GM18873 (cell line): ENCODE results near the gene UIMC1.

Experiments
- ATAC-seq: cut with Tn5 transposase; IDR thresholded peaks from one replicate; pipeline ENCODE4 v1.9.1; 2021; ENCODE audit warnings: mild to moderate bottlenecking, moderate library complexity, moderate number of reproducible peaks; ENCODE audit not compliant: unreplicated experiment, low FRiP score

Gene UIMC1

DNA sequence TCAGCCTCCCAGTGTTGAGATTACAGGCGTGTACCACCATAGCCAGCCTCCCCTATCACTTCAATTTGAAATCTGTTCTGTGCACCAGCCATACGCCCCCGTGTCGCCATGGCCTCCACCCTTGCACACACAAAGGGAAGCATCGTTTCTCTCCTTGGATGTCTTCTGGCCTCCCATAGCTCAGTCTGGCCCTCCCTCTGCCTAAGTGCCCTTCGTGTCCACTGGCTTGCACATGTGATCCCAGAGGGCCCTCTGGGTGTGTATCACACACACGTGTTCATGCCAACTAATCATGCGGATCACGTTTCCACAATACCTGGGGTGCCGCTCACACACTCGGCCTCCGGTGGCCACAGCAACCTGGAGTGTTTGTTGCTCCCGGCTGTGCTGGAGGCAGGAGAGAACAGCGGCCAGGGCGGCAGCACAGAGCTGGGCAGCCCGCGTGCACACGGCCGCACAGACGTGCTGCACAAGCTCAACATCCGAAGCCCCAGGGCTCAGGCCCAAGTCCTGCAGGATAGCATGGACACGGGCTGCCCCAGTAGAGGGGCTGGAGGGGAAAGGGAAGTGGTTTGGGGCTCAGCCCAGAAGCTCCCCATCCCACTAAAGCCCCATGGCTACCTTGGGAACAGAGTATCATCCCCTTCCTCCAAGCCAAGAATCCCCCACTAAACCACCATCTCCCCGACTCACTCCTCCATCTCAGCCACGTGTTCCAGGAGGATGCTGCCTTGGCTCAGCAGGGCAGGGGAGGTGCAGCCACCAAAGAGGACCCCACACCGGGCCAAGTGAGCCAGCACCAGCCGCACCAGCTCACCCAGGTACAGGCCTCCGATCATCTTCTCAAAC, 118.3 kb downstream of the UIMC1 start:
- no peak for ATAC-seq

DNA sequence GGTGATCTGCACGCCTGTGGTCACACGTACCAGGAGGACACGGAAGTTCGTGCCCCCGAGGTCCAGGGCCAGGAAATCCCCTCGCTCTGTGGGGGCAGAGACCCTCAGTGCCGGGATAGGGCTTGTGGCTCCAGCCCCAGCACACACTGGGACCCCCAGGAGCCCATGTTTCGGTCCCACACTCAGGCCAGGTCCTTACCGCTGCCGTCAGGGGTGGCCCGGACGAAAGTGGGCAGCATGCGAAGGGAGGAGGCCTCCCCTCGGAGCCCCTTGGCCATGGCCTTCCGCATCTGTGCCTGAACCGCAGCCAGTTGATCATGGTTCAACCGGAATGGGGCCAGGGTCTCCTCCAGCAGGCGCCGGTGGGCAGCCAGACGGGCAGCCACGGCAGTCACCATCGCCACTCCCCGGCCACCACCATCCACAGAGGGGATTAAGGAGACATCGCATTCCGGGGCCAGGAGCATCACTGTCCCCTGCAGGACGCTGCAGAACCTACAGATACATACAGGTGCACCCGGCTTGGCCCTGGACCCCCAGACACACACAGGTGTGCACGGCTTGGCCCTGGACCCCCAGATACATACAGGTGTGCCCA, 119.2 kb downstream of the UIMC1 start:
- ATAC-seq, result no peak

DNA sequence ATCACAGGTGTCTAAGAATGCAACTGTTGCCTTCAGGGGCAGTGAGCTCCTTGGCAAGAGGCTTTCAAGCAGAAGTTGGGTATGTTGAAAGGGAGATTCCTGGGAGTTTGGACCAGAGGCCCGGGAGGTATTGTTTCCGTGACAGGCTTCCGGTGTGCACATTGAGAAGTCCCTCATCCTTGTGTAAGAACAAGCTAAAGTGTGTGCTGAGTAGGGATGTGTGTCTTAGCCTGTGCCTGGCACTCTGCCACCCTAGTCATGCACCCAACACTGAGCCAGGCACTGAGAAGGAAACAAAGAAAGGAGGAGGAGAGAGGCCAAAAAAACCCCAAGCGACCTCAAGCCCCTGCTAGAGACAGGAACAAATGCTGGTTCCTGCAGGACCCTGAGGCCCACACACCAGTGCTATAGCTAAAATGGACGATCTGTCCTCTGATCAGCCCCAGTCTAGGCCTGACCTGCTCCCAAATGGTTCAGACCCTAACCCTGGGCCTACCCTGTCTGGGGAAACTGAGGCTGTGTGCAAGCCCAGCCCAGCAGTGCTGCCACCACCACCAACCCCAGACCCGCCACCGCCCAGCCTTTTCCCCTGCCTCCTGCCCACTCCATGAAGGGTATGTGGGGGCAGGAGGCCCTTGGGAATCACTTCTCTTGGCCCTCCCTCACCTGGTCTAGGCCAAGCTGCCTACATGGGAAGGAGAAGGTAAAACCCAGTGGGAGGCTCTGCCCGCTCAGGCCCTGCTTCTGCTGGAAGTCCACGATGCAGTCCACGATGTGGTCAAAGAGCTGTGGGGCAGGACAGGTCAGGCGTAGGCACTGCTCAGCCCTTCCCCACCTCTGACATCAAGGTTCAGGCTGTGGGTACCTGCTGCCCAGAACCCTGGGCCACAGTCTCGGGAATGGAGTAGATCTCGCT, 120.0 kb downstream of the UIMC1 start:
- no peak for ATAC-seq

DNA sequence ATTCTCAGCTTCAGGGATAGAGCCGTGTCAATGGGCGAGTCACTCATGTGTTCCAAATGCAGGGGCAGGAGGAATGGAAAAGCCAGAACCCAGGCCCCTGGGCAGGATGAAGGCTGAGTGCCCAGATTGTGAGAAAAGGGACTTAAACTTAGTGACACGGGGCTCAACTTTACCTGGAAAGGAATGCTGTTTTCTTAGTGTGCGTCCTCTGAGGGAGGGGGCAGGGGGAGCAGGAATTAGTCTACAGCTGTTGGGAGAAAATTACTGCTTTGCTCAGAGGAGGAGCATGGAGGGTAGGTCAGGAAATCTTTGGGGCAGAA, 122.0 kb downstream of the UIMC1 start:
- ATAC-seq, result no peak

DNA sequence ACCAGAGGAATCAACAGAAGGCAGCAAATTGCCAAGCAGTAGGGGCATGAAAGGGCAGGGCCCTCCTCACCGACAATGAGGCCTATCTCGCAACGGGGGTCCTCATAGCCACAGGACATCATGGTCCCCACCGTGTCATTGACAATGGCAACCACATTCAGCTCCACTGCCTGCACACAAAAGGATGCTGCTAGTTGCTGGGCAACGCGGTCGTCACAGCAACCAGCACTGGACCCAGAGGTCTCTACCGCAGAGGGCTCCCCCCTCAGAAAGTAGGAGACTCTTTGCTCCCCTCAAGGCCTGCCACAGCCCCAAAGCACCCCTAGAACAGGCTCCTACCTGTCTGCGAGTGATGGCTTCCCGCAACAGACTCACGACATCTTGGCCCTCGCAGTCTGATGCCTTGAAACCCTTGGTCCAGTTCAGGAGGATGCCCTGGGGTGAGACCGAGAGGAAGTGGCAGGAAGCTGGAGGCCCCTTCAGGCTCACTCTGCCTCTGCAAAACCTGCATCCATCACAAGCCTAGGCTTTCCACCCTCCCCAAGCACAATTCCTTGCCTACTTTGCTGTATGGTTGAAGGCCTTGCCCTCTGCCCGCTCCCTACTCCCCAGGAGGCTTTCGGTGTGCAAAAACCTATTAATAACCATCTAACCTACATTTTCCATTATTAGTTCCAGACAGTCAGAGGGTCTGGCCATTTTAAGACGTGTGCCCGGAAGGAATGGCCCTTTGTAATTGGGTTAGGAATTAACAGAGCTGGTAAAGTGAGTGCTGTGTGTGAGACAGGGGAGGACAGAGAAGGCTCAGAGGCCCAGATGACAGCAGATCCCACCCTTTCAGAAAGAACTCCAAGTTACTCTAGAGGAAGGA, 122.6 kb downstream of the UIMC1 start:
- ATAC-seq, result no peak

DNA sequence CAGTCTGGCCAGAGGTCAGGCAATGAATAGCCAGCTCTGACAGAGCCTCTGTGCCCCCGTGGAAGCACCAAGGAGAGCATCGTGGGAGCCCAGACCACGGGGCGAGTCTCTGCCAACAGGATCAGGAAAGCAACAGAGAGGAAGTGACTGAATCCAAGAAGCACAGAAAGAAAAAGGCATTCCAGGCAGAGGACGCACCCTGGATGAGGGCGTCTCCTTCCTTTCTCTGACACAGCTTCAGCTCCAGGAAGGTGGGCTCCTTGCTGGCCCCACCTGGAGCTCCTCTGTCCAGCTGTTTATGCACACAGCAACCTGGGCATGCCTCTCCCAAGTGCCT, 124.0 kb downstream of the UIMC1 start:
- ATAC-seq, result no peak

DNA sequence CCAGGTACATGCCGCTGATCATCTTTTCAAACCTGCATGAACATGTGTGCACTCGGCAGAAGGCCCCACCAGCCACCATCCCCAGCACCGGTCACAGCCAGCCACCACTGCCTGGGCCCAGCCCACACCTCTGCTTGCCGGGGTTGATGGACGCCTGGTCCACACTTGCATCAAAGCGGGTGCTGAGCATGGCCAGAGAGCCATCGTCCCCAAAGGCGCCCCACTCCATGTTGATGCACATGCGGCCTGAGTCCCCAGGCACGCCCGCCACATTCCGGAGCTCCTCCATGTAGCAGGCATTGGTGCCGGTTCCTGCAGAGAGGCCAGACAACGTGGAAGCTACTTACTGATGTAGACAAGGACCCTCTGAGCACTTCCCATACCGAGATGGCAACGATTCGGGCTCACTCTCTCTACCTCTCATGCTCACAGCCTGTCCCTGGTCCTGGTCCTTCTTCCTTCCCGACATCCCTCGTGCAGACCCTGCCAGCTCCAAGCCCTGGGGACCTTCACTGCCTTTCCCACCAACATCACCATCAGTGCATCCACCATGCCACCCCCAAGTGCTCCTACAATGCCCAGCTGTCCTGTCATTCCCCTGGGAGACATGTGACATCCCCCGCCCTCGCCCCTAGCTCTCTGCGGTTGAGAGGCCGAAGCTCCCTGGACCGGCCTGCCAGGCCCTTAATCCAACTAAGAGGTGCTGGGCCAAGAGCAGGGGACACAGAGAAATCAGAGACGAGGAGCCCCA, 124.6 kb downstream of the UIMC1 start:
- no peak for ATAC-seq

DNA sequence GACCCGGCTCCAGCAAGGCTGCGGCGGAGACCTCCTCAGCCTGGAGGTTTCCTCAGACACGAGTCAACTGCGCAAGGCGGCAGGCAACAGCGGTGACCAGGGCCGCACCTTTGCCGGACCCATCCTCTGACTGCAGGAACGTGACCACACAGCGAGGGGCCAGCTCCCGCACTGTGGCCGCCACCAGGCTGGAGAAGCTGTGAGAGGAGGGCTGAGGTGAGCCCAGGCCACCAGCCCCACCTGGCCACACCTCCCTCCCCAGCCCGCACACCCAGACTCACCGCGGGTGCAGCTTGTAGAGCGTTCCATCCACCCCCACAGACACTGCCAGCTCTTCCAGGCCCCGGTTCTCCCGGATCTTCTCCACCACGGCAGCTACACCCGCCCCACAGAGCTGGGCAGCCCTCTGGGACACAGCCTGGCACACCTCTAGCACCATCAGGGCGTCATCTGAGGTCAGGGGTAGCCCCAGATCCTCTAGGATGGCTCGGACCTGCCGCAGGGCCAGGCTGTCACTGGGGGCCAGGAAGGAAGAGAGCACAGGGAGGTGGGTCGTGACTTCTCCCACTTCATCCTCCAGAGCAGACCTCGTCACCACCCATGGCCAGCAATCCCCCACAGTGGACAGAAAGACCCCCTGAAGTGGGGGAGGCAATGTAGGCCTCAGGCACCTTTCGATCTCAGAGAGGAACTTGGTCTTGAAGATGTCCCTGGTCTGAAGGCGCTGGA, 125.4 kb downstream of the UIMC1 start:
- no peak for ATAC-seq

DNA sequence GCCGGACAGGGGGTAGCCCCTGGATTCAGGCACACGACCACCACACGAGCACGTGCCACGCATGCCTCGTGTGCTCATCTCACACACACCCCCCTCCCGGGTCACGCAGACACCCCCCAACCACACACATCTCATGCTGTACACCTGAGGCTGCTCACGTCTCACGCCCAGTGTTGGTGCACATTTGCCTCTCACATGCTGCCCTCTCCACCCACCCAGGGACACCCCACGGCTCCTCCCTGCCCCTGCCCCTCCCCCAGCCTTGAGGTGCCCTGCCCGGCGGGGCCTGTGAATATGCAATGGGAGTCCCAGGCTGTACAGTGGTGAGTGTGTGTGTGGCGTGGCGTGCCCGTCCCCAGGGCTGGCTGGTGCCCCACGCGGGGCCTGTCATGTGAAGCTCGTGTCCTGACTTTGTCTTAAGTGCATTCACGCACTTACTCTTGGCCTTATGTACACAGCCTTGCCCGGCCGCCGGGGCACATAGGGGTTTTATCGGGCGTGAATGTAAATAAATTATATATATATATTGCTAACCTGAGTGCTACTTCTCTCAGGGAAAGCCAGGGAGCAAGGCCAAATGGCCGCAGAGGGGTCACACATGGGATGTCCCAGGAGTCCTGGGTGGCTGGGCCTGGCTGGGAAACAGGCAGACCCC, 126.1 kb downstream of the UIMC1 start:
- ATAC-seq, result no peak

DNA sequence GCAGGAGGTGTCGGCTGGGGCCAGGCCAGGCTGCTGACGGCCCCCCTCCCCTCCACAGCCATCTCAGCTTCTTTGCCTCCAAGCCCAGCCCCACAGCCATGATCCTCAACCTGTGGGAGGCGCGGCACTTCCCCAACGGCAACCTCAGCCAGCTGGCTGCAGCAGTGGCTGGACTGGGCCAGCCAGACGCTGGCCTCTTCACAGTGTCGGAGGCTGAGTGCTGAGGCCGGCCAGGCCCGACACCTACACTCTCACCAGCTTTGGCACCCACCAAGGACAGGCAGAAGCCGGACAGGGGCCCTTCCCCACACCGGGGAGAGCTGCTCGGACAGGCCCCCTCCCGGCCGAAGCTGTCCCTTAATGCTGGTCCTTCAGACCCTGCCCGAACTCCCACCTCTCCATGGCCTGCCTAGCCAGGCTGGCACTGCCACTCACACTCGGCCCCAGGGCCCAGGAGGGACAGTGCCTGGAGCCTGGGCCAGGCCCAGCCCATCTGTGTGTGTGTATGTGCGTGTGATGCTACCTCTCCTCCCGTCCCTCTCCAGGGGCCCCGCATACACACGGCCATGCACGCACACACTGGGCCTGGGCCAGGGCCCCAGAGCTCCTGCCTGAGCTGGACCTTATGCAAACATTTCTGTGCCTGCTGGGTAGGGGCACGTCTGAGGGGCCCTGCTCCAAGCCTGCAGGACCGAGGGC, 126.8 kb downstream of the UIMC1 start:
- no peak for ATAC-seq

DNA sequence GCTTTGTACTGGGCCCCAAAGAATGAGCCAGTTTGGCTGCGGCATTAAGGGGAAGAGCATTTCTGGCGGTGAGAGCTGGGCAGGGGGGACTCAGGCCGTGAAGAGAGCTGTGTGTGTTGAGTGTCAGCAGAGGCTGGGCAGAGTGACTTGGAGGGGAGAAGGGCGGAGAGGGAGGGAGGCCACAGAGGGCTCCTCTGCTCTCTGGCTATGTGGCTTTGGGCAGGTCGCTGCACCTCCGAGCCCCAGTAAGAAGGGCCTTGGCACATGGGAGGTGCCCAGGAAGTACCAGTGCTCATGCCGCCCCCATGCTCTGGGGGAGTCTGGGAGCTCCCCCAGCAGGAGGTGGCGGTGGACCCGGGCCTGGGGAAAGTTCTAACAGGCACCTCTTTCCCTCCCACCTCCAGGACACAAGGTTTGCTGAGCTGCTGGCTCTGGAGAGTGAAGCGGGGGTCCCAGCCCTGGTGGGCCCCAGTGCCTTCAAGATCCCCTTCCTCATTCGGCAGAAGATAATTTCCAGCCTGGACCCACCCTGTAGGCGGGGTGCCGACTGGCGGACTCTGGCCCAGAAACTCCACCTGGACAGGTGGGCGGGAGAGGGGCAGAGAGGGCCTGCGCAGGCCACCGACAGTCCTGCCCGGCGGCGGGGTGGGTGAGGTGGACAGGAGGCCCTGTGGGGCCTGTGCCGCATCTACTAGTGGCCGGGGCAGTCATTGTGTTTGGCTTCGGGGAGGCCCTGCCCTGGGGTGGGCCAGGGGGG, 127.5 kb downstream of the UIMC1 start:
- ATAC-seq, result no peak

DNA sequence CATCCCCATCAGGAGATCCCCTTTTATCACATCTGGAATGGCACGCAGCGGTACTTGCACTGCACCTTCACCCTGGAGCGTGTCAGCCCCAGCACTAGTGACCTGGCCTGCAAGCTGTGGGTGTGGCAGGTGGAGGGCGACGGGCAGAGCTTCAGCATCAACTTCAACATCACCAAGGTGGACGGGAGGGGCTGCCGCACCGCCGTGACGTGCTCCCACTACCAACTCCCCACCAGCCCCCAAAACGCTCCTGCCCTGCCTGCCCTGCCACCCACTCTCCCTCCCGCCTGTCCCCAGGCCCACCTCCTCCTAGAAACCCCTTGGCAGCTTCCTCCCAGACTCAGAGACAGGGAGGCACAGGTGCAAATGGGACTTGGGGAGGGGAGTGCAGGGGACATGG, 128.1 kb downstream of the UIMC1 start:
- ATAC-seq, result no peak

DNA sequence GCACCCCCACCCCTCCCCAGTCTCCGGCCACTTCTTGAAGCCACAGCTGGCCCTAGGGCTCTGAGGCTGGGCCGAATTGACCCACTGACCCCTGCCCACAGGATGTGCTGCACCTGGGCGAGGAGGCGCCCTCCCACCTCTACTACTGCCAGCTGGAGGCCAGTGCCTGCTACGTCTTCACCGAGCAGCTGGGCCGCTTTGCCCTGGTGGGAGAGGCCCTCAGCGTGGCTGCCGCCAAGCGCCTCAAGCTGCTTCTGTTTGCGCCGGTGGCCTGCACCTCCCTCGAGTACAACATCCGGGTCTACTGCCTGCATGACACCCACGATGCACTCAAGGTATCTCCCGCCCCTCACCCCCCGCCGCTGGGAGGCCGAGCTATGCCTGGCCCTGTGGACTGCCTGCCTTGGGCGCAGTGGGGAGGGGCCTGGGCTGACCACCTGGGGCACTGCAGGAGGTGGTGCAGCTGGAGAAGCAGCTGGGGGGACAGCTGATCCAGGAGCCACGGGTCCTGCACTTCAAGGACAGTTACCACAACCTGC, 128.7 kb downstream of the UIMC1 start:
- no peak for ATAC-seq

DNA sequence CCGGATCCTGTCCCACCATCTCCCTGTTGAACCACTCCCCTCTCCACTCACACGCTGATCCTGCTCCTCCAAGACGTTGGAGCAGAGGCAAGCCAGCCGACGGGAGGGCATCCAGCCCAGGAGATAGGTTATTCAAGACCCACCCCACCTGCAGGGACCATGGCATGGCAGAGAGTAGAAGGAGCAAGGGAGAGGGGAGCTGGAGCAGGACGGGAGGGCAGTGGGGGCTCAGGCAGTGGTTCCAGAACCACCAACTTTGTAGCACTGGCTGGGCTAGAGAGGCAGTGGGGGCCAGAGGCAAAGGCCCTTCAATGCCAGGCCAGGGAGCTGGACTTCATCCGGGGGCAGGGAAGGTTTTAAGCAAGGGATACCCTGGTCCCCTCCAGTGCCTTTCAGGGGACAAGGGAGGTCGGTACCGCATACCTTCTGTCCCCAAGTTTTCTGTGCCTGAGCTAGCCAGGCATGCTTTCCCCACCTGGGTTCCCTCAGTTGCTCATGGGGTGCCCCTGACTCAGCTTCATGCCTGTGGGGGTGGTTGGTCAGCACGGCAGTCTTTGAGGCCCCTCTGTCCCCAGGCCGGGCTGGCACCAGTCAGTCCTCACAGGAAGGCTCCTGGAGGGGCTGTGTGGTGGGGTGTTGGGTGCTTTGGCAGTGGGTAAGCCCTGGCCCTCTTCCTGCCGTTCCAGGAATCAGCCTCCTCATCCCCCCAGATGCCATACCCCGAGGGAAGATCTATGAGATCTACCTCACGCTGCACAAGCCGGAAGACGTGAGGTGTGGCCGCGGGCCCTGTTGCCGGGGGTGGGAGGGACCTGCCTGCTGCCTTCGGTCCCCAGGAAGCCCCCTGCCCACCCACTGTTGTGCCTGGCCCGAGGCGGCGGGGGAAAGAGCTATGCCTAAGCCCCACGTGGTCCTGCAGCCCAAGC, 129.8 kb downstream of the UIMC1 start:
- no peak for ATAC-seq

DNA sequence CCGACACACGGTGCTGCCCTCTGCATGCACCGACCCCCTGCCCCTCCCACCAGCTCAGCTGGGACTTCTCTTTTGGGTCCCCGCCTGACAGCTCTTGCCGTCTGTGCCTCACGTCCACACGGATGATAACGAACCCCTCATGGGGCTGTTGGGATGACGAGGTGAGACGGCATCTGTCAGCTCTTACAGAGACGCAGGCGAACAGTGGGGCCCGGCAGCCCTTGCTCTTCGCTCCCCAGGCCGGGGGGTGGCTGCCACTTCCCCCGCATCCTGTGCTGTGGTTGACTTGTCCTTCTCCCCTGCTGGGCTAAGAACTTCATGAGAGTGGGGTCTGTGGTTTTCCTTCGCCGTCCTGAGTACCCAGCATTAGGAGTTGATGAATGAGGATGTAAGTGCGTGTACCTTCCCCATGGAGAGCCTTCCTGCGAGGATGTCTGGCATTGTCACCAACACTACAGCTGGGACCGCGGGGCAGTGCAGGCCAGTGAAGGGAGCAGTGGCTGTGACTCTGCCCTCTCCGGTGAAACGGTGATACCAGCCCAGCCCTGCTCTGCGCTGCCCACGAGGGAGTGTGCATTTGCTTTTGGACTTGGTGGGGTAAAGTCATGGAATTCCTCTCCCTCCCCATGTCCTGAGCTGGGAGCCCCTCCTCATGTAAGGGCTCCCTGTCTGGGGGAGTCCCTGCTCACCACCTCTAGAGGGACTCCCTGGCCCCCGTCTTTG, 130.6 kb downstream of the UIMC1 start:
- ATAC-seq, result no peak
